ENCODE results near the gene ROPN1B.
A peak's percentile ranks its signal among the peaks of the same experiment; 100 is the strongest.
"Not testable (repeated sequence)": the region's sequence is repeated elsewhere in the genome, so short reads cannot be mapped to it uniquely, and the experiment has no call there.

ROPN1B gene

GRCh38 chr3:125968701-125969592 is at the start of gene ROPN1B:
Gene ROPN1B, plus strand, starts transcription at chr3:125969178. Its CDS starts 2,877 bp downstream, at chr3:125972055.
- H3K9me3 Mint-ChIP-seq; H3K4me1 Mint-ChIP-seq (ENCODE audit: low read depth); H3K27ac Mint-ChIP-seq; H3K36me3 Mint-ChIP-seq (ENCODE audit: low read depth): not testable (repeated sequence)
- Mint-ChIP-seq H3K4me3 (peak within 1 kb of the TSS; percentile 39), H3K27me3 (peaks cover 24% of the 10 kb centered on the region)

DNA sequence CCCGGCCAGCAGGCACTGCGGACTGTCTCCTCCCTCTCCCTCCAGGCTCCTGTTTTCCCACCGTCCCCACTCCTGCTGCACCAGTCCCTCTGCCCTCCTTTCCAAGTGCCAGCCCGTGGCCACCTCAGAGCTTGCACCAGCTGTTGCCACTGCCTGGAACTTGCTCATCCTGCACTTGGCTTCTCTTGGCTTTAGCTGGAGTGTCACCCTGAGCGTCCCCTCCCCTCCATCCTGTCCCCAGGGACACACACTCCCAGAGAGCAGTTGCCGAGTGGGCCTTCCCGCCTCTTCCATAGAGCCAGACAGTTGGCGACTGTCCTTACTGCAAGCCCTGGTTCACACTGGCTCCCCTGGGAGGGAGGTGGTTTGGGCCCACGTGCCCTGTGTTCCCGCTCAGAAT is 48.8 kb upstream of the ROPN1B start:
- not testable (repeated sequence) for H3K36me3 Mint-ChIP-seq (ENCODE audit: low read depth); H3K4me3 Mint-ChIP-seq; H3K27me3 Mint-ChIP-seq; H3K27ac Mint-ChIP-seq; H3K9me3 Mint-ChIP-seq
- peaks cover 23% of the 10 kb centered on the region for H3K4me1 Mint-ChIP-seq (ENCODE audit: low read depth)

- H3K9me3 Mint-ChIP-seq; H3K27ac Mint-ChIP-seq; H3K36me3 Mint-ChIP-seq (ENCODE audit: low read depth); H3K27me3 Mint-ChIP-seq; H3K4me3 Mint-ChIP-seq: not testable (repeated sequence)
- H3K4me1 Mint-ChIP-seq (ENCODE audit: low read depth), result peaks cover 22% of the 10 kb centered on the region
Measured at GRCh38 chr3:125920751-125921279, 48.2 kb upstream of the ROPN1B start.

DNA sequence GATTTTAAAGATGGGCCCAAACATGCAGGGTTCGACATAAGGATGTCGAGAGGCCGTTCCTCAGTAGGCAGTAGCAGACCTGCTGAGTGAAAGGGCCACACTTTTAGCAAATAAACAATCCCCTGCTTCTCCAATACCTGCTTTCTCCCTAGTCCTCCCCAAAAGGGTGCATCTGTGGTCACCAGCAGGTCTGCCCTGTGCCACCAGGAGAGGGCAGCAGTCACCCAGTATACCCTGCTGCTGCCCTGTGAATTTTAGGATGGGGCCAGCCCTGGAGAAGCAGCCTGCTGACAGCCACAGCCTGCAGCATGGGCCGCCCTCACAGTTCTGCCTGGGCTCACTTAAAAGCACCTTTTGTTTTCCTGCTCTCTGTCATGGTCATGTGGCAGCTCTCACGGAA is 47.3 kb upstream of the ROPN1B start:
- peaks cover 22% of the 10 kb centered on the region for H3K4me1 Mint-ChIP-seq (ENCODE audit: low read depth)
- not testable (repeated sequence) for H3K27ac Mint-ChIP-seq

GRCh38 chr3:125923324-125924115 is 45.5 kb upstream of the ROPN1B start:
- not testable (repeated sequence) for H3K4me3 Mint-ChIP-seq; H3K27me3 Mint-ChIP-seq; H3K36me3 Mint-ChIP-seq (ENCODE audit: low read depth); H3K9me3 Mint-ChIP-seq; H3K27ac Mint-ChIP-seq; H3K4me1 Mint-ChIP-seq (ENCODE audit: low read depth)

More for the DNA sequence above, 47.3 kb upstream of the ROPN1B start:
- H3K27me3 Mint-ChIP-seq; H3K4me3 Mint-ChIP-seq; H3K36me3 Mint-ChIP-seq (ENCODE audit: low read depth); H3K9me3 Mint-ChIP-seq: not testable (repeated sequence)

GRCh38 chr3:125924276-125924675 is 44.7 kb upstream of the ROPN1B start:
- not testable (repeated sequence) for H3K27me3 Mint-ChIP-seq; H3K9me3 Mint-ChIP-seq; H3K27ac Mint-ChIP-seq; H3K4me3 Mint-ChIP-seq; H3K4me1 Mint-ChIP-seq (ENCODE audit: low read depth); H3K36me3 Mint-ChIP-seq (ENCODE audit: low read depth)

DNA sequence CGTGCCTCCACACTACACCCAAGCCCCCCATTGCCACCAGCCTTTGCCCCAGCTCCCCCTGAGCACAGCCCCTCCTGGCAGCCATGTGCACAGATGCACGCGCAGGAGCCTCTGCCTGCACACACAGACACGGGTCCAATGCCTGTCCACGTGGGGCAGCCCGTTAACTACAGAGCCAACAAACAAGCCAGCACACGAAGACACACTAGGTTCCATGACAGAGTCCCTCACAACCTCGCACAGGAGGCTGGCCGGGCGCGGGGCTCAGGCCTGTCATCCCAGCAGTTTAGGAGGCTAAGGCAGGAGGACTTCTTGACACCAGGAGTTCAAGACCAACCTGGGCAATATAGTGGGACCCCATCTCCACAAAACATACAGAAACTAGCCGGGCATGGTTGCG is 43.3 kb upstream of the ROPN1B start:
- H3K27ac Mint-ChIP-seq; H3K4me3 Mint-ChIP-seq; H3K27me3 Mint-ChIP-seq; H3K36me3 Mint-ChIP-seq (ENCODE audit: low read depth); H3K4me1 Mint-ChIP-seq (ENCODE audit: low read depth); H3K9me3 Mint-ChIP-seq: not testable (repeated sequence)

DNA sequence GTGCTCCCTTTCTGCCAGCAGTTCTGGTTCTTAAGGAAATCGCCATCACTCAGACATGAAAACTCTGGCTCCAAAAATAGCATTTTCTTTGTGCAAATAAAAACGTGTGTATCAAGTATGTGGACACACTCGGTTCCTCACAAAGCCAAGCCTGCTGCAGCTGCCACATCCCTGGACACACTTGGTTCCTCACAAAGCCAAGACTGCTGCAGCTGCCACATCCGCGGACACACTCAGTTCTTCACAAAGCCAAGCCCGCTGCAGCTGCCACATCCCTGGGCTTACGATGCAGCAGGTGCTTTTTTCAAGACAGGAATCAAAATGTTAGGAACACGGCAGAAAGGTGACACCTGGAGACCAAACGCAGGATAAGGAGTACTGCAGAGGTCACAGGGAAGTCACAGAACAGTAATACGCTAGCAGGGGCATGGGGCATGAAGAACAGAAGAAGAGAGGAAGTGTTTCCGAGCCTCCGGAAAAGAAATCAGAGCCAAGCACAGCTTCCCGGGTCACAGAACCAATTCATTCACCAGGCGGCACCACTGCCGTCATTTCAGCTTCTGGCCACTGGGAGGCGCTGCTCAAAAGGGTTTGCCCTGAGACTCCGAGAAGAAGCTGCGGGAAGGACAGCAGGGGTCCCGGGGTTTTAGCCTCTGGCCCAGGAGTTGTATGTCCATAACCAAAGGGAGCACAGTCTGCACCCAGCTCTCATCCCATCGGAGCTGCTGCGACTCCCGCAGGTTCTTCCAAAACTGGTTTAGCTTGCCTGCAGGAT is 40.0 kb upstream of the ROPN1B start:
- H3K27ac Mint-ChIP-seq, H3K4me3 Mint-ChIP-seq: not testable (repeated sequence)

GRCh38 chr3:125929765-125930164 is 39.2 kb upstream of the ROPN1B start:
- not testable (repeated sequence) for H3K36me3 Mint-ChIP-seq (ENCODE audit: low read depth); H3K27ac Mint-ChIP-seq; H3K4me3 Mint-ChIP-seq; H3K27me3 Mint-ChIP-seq; H3K9me3 Mint-ChIP-seq; H3K4me1 Mint-ChIP-seq (ENCODE audit: low read depth)

More for the DNA sequence above, 40.0 kb upstream of the ROPN1B start:
- H3K4me1 Mint-ChIP-seq (ENCODE audit: low read depth); H3K36me3 Mint-ChIP-seq (ENCODE audit: low read depth); H3K27me3 Mint-ChIP-seq; H3K9me3 Mint-ChIP-seq: not testable (repeated sequence)

GRCh38 chr3:125931355-125931880 is 37.6 kb upstream of the ROPN1B start:
- H3K36me3 Mint-ChIP-seq (ENCODE audit: low read depth); H3K4me1 Mint-ChIP-seq (ENCODE audit: low read depth); H3K4me3 Mint-ChIP-seq; H3K27me3 Mint-ChIP-seq; H3K9me3 Mint-ChIP-seq; H3K27ac Mint-ChIP-seq: not testable (repeated sequence)

- H3K4me3 Mint-ChIP-seq; H3K9me3 Mint-ChIP-seq; H3K36me3 Mint-ChIP-seq (ENCODE audit: low read depth); H3K4me1 Mint-ChIP-seq (ENCODE audit: low read depth); H3K27ac Mint-ChIP-seq: not testable (repeated sequence)
- H3K27me3 Mint-ChIP-seq, result peaks cover 11% of the 10 kb centered on the region
Measured at GRCh38 chr3:125933397-125934173, 35.4 kb upstream of the ROPN1B start.

DNA sequence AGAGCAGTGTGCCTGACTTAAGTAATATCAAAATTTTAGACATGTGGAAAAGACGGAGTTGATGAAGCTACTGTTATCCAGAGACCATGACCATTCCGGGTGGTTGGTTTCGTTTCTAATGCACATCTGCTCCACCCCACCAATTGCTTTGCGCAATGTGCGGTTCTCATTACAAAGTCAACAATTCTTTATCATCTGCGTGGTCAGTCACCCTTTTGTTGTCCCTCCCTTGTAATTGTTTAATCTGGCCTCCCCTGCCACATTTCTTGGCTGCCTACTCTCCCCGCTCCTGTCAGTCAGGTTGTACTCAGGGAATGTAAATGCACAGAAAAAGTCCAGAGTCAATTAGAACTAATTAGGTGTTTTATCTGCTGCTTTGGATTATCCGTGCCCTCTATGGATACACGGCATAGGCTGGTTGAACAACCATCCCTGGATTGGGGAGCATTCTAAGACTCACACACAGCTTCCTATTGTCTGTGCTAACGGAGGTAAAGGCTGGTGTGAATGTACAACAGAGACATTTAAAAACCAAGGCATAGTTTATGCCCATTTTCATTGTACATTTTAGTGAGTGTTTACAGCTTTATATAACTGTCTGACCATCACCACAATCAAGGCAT is 33.6 kb upstream of the ROPN1B start:
- H3K4me3 Mint-ChIP-seq; H3K4me1 Mint-ChIP-seq (ENCODE audit: low read depth); H3K27ac Mint-ChIP-seq; H3K36me3 Mint-ChIP-seq (ENCODE audit: low read depth); H3K9me3 Mint-ChIP-seq: not testable (repeated sequence)
- H3K27me3 Mint-ChIP-seq, result peaks cover 11% of the 10 kb centered on the region

- not testable (repeated sequence) for H3K4me3 Mint-ChIP-seq; H3K27ac Mint-ChIP-seq; H3K36me3 Mint-ChIP-seq (ENCODE audit: low read depth); H3K4me1 Mint-ChIP-seq (ENCODE audit: low read depth); H3K9me3 Mint-ChIP-seq
- peaks cover 11% of the 10 kb centered on the region for H3K27me3 Mint-ChIP-seq
Measured at GRCh38 chr3:125936210-125936815, 32.7 kb upstream of the ROPN1B start.
